Measurements from ENCODE around the gene AXIN2. TPM values are rescaled to one million over a fixed set of nuclear protein-coding genes. Genes with fewer than 3 reads are reported as not detected.

AXIN2 gene
- total RNA-seq, 4 donors from 2014 or later, result 17.2 to 63.4 (median 49.3) TPM

GRCh38 chr17:65503557-65503956 lies 57.9 kb downstream of the AXIN2 start:
- no peak overlapping the region for H3K27ac ChIP-seq (replicated peaks in 1 of 4)
- H3K4me3 ChIP-seq, result no peak overlapping the region
- H3K36me3 ChIP-seq, result no peaks in the 10 kb centered on the region
- H3K9me3 ChIP-seq, result no peaks in the 10 kb centered on the region
- H3K4me1 ChIP-seq, result peaks cover 0 to 10% (median 8%) of the 10 kb centered on the region in 4 donors
- intact Hi-C loops (cut with DNase I), result no loop called here
- WGBS, result 94% methylated on average over 5 of the region's 9 CpGs
- no peak for TF ChIP-seq EP300 (IDR thresholded peaks at IDR 0.05)
- TF ChIP-seq POLR2AphosphoS5 (IDR thresholded peaks at IDR 0.05), result no peak
- no peak for TF ChIP-seq POLR2A (IDR thresholded peaks at IDR 0.05; ENCODE audit: low read depth)
- no peak for TF ChIP-seq CTCF (IDR thresholded peaks at IDR 0.05)
- peaks cover 0 to 3% (median 0%) of the 10 kb centered on the region in 4 donors for H3K27me3 ChIP-seq
- no peak for DNase-seq (ENCODE audit: extremely low spot score)

DNA sequence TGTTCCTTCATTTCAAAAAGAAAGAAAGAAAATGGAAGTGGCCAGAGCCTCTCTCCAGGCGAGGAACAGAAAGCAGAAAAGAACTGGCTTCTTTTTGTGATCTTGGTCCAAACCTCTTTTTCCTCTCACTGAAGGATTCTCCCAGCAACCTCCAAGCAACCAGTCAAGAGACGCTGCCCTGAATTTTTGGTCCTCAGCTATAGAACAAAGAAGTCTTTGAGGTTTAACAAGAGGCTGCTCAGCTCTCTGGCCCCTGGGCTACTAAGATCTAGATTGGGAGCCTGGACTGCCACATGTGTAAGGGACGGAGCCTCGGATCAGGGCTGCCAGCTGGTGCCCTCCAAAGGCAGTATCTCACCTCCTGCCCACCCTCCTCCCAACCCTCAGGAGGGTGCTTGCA lies 62.6 kb downstream of the AXIN2 start:
- intact Hi-C loops (cut with DNase I), result no loop called here
- no peak overlapping the region for H3K4me3 ChIP-seq
- TF ChIP-seq POLR2A (IDR thresholded peaks at IDR 0.05; ENCODE audit: low read depth) (no peak), CTCF (IDR thresholded peaks at IDR 0.05) (no peak), POLR2AphosphoS5 (IDR thresholded peaks at IDR 0.05) (no peak), EP300 (IDR thresholded peaks at IDR 0.05) (no peak)
- WGBS, result 83% methylated on average over 4 of the region's 4 CpGs
- no peaks in the 10 kb centered on the region for H3K4me1 ChIP-seq
- peaks cover 0 to 3% (median 0%) of the 10 kb centered on the region in 4 donors for H3K27me3 ChIP-seq
- H3K36me3 ChIP-seq, result no peaks in the 10 kb centered on the region
- H3K27ac ChIP-seq (replicated peaks in 1 of 4), result no peak overlapping the region
- DNase-seq (ENCODE audit: extremely low spot score), result no peak
- H3K9me3 ChIP-seq, result no peaks in the 10 kb centered on the region

GRCh38 chr17:65496801-65497200 lies 64.6 kb downstream of the AXIN2 start:
- 91% methylated on average over 9 of the region's 9 CpGs for WGBS
- intact Hi-C loops (cut with DNase I), result no loop called here

GRCh38 chr17:65495122-65496055 lies 66.1 kb downstream of the AXIN2 start:
- peaks cover 0 to 3% (median 0%) of the 10 kb centered on the region in 4 donors for H3K27me3 ChIP-seq
- TF ChIP-seq EP300 (IDR thresholded peaks at IDR 0.05) (no peak), POLR2AphosphoS5 (IDR thresholded peaks at IDR 0.05) (no peak), POLR2A (IDR thresholded peaks at IDR 0.05; ENCODE audit: low read depth) (no peak), CTCF (IDR thresholded peaks at IDR 0.05) (no peak)
- no peaks in the 10 kb centered on the region for H3K36me3 ChIP-seq
- H3K4me1 ChIP-seq, result no peaks in the 10 kb centered on the region
- H3K4me3 ChIP-seq, result no peak overlapping the region
- H3K9me3 ChIP-seq, result no peaks in the 10 kb centered on the region
- intact Hi-C loops (cut with DNase I), result no loop called here
- no peak overlapping the region for H3K27ac ChIP-seq (replicated peaks in 1 of 4)
- WGBS, result 52% methylated on average over 22 of the region's 22 CpGs
- DNase-seq (ENCODE audit: extremely low spot score), result no peak

More at GRCh38 chr17:65496801-65497200, 64.6 kb downstream of the AXIN2 start:
- Histone ChIP-seq H3K27ac (replicated peaks in 1 of 4) (no peak overlapping the region), H3K36me3 (no peaks in the 10 kb centered on the region), H3K4me3 (no peak overlapping the region), H3K4me1 (no peaks in the 10 kb centered on the region), H3K27me3 (peaks cover 0 to 3% (median 0%) of the 10 kb centered on the region in 4 donors), H3K9me3 (no peaks in the 10 kb centered on the region)
- TF ChIP-seq POLR2AphosphoS5 (IDR thresholded peaks at IDR 0.05) (no peak), EP300 (IDR thresholded peaks at IDR 0.05) (no peak), CTCF (IDR thresholded peaks at IDR 0.05) (no peak), POLR2A (IDR thresholded peaks at IDR 0.05; ENCODE audit: low read depth) (no peak)
- DNase-seq (ENCODE audit: extremely low spot score), result no peak

Data from esophagus muscularis mucosa (tissue), 4 donors.